ENCODE measurements around the gene PRDM16. TPM values are rescaled to one million over a fixed set of nuclear protein-coding genes. Genes with fewer than 3 reads are reported as not detected.

PRDM16 gene
- total and polyA plus RNA-seq, 2 experiments from 2014 or later, result 0.14 to 0.16 TPM

DNA sequence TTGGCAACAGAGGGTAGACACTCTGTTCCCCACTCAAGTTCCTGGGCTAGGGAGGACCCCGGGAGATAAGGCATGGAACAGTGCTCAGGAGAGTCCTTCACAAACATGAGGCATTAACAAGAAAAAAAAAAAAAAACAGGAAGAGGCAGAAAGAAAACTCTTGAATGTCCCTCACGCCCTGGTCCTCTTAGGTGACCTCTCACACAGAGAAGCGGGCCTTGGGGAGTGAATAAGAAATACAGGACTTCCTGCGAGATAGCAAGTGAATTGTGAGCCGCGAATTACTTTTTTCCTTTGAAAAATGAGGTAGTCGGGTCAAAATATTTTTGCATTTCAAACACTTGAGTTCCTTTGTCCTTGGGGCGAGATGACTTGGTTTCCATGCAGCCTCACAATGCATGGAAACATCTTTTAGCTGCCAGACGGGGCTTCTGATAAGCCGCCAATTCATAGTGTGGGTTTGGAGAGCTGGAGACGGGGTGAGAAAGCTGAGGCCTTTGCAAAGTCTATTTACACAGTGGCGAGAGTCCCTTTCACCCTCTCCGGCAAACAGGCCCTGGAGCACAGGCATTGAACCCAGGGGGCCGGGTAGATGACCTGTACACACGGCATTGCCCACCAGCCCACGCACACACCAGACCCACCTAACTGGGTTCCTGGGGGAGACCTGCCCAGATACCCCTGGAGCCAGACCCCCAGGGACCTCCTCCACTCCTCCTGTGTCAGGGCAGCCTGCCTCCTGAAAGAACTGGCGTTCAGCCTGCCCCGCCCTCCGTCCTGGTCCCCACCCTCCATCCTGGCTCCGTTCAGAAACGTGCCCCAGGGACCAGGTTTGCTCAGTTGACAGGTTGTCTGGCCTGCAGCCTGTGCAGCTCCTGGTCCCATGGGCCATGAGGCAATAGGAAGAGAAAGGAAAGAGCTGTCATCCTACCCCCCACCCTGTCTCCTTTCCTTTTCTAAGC is 192.3 kb downstream of the PRDM16 start:
- H3K27ac Mint-ChIP-seq, result no peak overlapping the region
- TF ChIP-seq, protein P1, sequence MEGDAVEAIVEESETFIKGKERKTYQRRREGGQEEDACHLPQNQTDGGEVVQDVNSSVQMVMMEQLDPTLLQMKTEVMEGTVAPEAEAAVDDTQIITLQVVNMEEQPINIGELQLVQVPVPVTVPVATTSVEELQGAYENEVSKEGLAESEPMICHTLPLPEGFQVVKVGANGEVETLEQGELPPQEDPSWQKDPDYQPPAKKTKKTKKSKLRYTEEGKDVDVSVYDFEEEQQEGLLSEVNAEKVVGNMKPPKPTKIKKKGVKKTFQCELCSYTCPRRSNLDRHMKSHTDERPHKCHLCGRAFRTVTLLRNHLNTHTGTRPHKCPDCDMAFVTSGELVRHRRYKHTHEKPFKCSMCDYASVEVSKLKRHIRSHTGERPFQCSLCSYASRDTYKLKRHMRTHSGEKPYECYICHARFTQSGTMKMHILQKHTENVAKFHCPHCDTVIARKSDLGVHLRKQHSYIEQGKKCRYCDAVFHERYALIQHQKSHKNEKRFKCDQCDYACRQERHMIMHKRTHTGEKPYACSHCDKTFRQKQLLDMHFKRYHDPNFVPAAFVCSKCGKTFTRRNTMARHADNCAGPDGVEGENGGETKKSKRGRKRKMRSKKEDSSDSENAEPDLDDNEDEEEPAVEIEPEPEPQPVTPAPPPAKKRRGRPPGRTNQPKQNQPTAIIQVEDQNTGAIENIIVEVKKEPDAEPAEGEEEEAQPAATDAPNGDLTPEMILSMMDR (conservative IDR thresholded peaks at IDR 0.05; ENCODE audit: low read depth in 2 of 2), result no peak
- no peak for TF ChIP-seq ZNF462 (CRISPR knock-in tag; IDR thresholded peaks at IDR 0.05)
- no peak for TF ChIP-seq ZNF331 (CRISPR knock-in tag; IDR thresholded peaks at IDR 0.05; ENCODE audit: low read depth)
- TF ChIP-seq STAT1 (IDR thresholded peaks at IDR 0.05; ENCODE audit: unreplicated experiment), result no peak
- no peak for TF ChIP-seq NANOG (IDR thresholded peaks at IDR 0.05; ENCODE audit: borderline replicate concordance)
- TF ChIP-seq POLR2AphosphoS5 (IDR thresholded peaks at IDR 0.05; ENCODE audit: low read depth), result no peak
- no peak overlapping the region for H3K4me3 ChIP-seq
- no peak overlapping the region for H3K4me3 Mint-ChIP-seq
- no peaks in the 10 kb centered on the region for H3K9me2 ChIP-seq (ENCODE audit: insufficient read depth)
- ATAC-seq, result no peak
- H3K4me1 ChIP-seq (ENCODE audit: insufficient read depth), result no peaks in the 10 kb centered on the region
- H3K36me3 Mint-ChIP-seq (ENCODE audit: low read depth), result peaks cover 4% of the 10 kb centered on the region; the same call in 2 of the 3 replicates
- H3K36me3 ChIP-seq (ENCODE audit: insufficient read depth), result no peaks in the 10 kb centered on the region
- H3K27ac ChIP-seq (ENCODE audit: low read depth), result no peak overlapping the region
- H4K20me1 ChIP-seq (replicated peaks; ENCODE audit: insufficient read depth), result no peaks in the 10 kb centered on the region
- H3K4me1 Mint-ChIP-seq, result 0 out of 3 replicates have a peak, but pooled peaks cover 2% of the 10 kb centered on the region
- DNase-seq (ENCODE audit: low spot score), result no peak
- no peak overlapping the region for H3K4me2 ChIP-seq
- peaks cover 5% of the 10 kb centered on the region for H3K9me3 Mint-ChIP-seq
- H3K27me3 ChIP-seq (ENCODE audit: insufficient read depth), result no peaks in the 10 kb centered on the region
- no peaks in the 10 kb centered on the region for H3F3A ChIP-seq (replicated peaks; ENCODE audit: low read depth)
- H3K27me3 Mint-ChIP-seq (ENCODE audit: insufficient read depth, low read depth, poor library complexity), result peaks cover 11% of the 10 kb centered on the region
- no peak overlapping the region for H2AFZ ChIP-seq
- H3K79me2 ChIP-seq (replicated peaks; ENCODE audit: insufficient read depth), result no peaks in the 10 kb centered on the region

All from GM23338 (cell line).